WTC11 (cell line): Measurements from ENCODE around the gene MAGEB3.

Experiments used
- CREB1 ChIP-seq: sonication (generic); formaldehyde crosslinking; IDR thresholded peaks from 2 replicates; pipeline ENCODE4 v1.8.0; 2023; ENCODE audit warnings: mild to moderate bottlenecking, missing genetic modification reagents
- CREM ChIP-seq: sonication (generic); formaldehyde crosslinking; IDR thresholded peaks from 2 replicates; pipeline ENCODE4 v1.8.1; 2022; ENCODE audit warnings: mild to moderate bottlenecking, missing genetic modification reagents, moderate library complexity
- ETV6 ChIP-seq: sonication (generic); formaldehyde crosslinking; IDR thresholded peaks from 2 replicates; pipeline ENCODE4 v1.8.1; 2022; ENCODE audit warnings: mild to moderate bottlenecking, missing genetic modification reagents
- JUN ChIP-seq: sonication (generic); formaldehyde crosslinking; IDR thresholded peaks from 2 replicates; pipeline ENCODE4 v1.8.0; 2023; ENCODE audit warnings: mild to moderate bottlenecking, missing genetic modification reagents
- NFE2L1 ChIP-seq: sonication (generic); formaldehyde crosslinking; IDR thresholded peaks from 2 replicates; pipeline ENCODE4 v1.8.1; 2023; ENCODE audit warnings: missing genetic modification reagents
- NR2C2 ChIP-seq: sonication (generic); formaldehyde crosslinking; IDR thresholded peaks from 2 replicates; pipeline ENCODE4 v1.8.0; 2022; ENCODE audit warnings: mild to moderate bottlenecking, missing genetic modification reagents
- NR3C1 ChIP-seq: sonication (generic); formaldehyde crosslinking; conservative IDR thresholded peaks from 2 replicates; pipeline ENCODE4 v1.8.1; 2023; ENCODE audit warnings: low read depth, mild to moderate bottlenecking, missing genetic modification reagents
- SMAD4 ChIP-seq: sonication (generic); formaldehyde crosslinking; IDR thresholded peaks from 2 replicates; pipeline ENCODE4 v1.8.0; 2022; ENCODE audit warnings: mild to moderate bottlenecking, missing genetic modification reagents
- TP53 ChIP-seq: sonication (generic); formaldehyde crosslinking; IDR thresholded peaks from 2 replicates; pipeline ENCODE4 v1.8.1; 2023; ENCODE audit warnings: mild to moderate bottlenecking, missing genetic modification reagents
- TF ChIP-seq, protein P1 (sequence below): sonication (generic); formaldehyde crosslinking; IDR thresholded peaks from 2 replicates; pipeline ENCODE4 v1.8.0; 2022; ENCODE audit warnings: mild to moderate bottlenecking, missing genetic modification reagents
- TF ChIP-seq, protein P2 (sequence below): sonication (generic); formaldehyde crosslinking; IDR thresholded peaks from 2 replicates; pipeline ENCODE4 v1.8.0; 2022; ENCODE audit warnings: mild to moderate bottlenecking, missing genetic modification reagents
- TF ChIP-seq, protein P3 (sequence below): fragments of 200-600 bp; IDR thresholded peaks from 2 replicates; pipeline ENCODE4 v1.8.0; 2022; ENCODE audit warnings: antibody characterized with exemption
- TF ChIP-seq, protein P4 (sequence below): fragments of 250-450 bp; sonication (Bioruptor Pico); conservative IDR thresholded peaks from 2 replicates; pipeline ENCODE4 v1.9.0; 2021; ENCODE audit warnings: mild to moderate bottlenecking
- TF ChIP-seq, protein P5 (sequence below): sonication (generic); formaldehyde crosslinking; IDR thresholded peaks from 2 replicates; pipeline ENCODE4 v1.8.1; 2022; ENCODE audit warnings: mild to moderate bottlenecking, moderate library complexity, missing genetic modification reagents

DNA sequence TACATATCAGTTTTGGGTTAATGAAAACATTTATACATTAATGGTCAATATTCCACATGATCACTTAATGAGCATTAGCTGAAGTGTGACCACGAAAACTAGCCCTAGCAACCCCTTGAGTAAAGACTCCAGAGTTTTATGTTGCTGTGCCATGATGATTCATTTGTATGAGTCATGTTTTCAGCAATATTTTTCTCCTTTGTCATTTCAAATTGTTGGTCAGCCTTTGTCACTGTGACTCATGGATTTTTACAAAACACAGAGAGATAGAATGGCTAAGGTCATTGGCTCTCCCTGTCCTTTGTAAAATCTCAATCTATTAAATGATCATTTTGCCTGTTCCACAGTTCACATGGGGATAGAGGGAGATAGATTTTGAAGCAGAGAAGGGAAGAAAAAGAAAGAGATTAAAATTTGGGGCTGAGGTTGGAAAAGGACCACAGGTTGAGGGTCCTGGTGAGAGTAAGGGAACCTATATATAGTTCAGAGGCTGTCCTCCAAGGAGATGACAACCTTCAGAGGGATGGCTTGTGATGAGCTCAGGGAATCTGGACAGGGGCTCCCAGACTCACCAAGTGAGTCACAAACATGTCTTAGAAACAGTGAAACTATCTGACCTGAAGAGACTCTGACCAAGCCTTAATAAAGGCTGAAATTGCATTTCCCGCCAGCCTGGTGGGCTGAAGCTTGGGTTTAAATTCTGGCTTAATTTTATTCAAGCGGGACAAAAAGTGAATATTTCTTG, 53.2 kb downstream of the MAGEB3 start:
- TF ChIP-seq NFE2L1 (no peak), NR3C1 (CRISPR knock-in tag) (no peak), TP53 (CRISPR knock-in tag) (no peak), ETV6 (no peak), SMAD4 (no peak), CREB1 (CRISPR knock-in tag) (no peak), CREM (CRISPR knock-in tag) (no peak), JUN (CRISPR knock-in tag) (no peak), NR2C2 (CRISPR knock-in tag) (no peak)
- TF ChIP-seq, protein P1, sequence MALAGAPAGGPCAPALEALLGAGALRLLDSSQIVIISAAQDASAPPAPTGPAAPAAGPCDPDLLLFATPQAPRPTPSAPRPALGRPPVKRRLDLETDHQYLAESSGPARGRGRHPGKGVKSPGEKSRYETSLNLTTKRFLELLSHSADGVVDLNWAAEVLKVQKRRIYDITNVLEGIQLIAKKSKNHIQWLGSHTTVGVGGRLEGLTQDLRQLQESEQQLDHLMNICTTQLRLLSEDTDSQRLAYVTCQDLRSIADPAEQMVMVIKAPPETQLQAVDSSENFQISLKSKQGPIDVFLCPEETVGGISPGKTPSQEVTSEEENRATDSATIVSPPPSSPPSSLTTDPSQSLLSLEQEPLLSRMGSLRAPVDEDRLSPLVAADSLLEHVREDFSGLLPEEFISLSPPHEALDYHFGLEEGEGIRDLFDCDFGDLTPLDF: no peak
- TF ChIP-seq, protein P2, sequence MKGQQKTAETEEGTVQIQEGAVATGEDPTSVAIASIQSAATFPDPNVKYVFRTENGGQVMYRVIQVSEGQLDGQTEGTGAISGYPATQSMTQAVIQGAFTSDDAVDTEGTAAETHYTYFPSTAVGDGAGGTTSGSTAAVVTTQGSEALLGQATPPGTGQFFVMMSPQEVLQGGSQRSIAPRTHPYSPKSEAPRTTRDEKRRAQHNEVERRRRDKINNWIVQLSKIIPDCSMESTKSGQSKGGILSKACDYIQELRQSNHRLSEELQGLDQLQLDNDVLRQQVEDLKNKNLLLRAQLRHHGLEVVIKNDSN (CRISPR knock-in tag): no peak
- TF ChIP-seq, protein P3, sequence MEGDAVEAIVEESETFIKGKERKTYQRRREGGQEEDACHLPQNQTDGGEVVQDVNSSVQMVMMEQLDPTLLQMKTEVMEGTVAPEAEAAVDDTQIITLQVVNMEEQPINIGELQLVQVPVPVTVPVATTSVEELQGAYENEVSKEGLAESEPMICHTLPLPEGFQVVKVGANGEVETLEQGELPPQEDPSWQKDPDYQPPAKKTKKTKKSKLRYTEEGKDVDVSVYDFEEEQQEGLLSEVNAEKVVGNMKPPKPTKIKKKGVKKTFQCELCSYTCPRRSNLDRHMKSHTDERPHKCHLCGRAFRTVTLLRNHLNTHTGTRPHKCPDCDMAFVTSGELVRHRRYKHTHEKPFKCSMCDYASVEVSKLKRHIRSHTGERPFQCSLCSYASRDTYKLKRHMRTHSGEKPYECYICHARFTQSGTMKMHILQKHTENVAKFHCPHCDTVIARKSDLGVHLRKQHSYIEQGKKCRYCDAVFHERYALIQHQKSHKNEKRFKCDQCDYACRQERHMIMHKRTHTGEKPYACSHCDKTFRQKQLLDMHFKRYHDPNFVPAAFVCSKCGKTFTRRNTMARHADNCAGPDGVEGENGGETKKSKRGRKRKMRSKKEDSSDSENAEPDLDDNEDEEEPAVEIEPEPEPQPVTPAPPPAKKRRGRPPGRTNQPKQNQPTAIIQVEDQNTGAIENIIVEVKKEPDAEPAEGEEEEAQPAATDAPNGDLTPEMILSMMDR: no peak
- TF ChIP-seq, protein P4, sequence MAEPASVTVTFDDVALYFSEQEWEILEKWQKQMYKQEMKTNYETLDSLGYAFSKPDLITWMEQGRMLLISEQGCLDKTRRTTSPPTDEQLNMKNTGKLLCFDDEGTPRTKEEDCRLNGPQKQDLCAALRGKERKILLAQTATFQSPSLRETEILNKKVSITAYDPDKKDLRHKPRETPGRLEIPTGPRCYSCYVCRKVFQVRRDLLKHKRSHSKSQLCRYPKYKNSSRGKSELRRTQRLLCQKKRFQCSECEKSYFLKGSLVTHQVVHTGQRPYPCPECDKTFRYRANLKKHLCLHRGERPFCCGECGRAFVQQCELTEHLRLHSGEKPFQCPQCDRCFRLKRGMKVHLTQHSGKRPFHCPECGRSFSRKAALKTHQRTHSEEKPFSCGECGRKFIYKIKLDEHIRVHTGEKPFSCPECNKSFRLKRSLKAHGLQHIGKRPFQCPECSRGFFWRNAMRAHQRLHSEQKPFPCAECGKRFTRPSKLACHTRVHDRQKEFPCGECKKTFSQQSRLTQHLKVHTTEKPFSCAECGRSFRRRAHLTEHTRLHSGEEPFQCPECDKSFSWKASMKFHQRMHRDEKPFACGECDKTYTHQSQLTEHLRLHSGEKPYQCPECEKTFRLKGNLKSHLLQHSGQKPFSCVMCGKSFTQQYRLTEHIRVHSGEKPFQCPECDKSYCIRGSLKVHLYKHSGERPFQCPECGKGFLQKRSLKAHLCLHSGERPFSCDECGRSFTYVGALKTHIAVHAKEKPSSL: no peak
- TF ChIP-seq, protein P5, sequence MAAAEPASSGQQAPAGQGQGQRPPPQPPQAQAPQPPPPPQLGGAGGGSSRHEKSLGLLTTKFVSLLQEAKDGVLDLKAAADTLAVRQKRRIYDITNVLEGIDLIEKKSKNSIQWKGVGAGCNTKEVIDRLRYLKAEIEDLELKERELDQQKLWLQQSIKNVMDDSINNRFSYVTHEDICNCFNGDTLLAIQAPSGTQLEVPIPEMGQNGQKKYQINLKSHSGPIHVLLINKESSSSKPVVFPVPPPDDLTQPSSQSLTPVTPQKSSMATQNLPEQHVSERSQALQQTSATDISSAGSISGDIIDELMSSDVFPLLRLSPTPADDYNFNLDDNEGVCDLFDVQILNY (CRISPR knock-in tag): no peak
